ENCODE data around the gene LRRIQ1.
"Not testable (repeated sequence)": the region's sequence is repeated elsewhere in the genome, so short reads cannot be mapped to it uniquely, and the experiment has no call there.

LRRIQ1 gene

GRCh38 chr12:85002778-85003296 is 33.3 kb upstream of the LRRIQ1 start:
- DNase-seq (ENCODE audit: low read depth): no peak
- H3K4me3 ChIP-seq (replicated peaks; ENCODE audit: low read depth, low read length): no peak overlapping the region
- TF ChIP-seq, protein P1, sequence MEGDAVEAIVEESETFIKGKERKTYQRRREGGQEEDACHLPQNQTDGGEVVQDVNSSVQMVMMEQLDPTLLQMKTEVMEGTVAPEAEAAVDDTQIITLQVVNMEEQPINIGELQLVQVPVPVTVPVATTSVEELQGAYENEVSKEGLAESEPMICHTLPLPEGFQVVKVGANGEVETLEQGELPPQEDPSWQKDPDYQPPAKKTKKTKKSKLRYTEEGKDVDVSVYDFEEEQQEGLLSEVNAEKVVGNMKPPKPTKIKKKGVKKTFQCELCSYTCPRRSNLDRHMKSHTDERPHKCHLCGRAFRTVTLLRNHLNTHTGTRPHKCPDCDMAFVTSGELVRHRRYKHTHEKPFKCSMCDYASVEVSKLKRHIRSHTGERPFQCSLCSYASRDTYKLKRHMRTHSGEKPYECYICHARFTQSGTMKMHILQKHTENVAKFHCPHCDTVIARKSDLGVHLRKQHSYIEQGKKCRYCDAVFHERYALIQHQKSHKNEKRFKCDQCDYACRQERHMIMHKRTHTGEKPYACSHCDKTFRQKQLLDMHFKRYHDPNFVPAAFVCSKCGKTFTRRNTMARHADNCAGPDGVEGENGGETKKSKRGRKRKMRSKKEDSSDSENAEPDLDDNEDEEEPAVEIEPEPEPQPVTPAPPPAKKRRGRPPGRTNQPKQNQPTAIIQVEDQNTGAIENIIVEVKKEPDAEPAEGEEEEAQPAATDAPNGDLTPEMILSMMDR (IDR thresholded peaks at IDR 0.05; ENCODE audit: low read length, missing control alignments): no peak

- H3K4me3 ChIP-seq (replicated peaks; ENCODE audit: low read depth, low read length): no peak overlapping the region
- DNase-seq (ENCODE audit: low read depth): no peak
- TF ChIP-seq, protein P1 (IDR thresholded peaks at IDR 0.05; ENCODE audit: low read length, missing control alignments): no peak
Measured at GRCh38 chr12:85004204-85004603, 31.9 kb upstream of the LRRIQ1 start.

GRCh38 chr12:85005047-85005446 is 31.1 kb upstream of the LRRIQ1 start:
- DNase-seq (ENCODE audit: low read depth); H3K4me3 ChIP-seq (replicated peaks; ENCODE audit: low read depth, low read length): not testable (repeated sequence)

DNA sequence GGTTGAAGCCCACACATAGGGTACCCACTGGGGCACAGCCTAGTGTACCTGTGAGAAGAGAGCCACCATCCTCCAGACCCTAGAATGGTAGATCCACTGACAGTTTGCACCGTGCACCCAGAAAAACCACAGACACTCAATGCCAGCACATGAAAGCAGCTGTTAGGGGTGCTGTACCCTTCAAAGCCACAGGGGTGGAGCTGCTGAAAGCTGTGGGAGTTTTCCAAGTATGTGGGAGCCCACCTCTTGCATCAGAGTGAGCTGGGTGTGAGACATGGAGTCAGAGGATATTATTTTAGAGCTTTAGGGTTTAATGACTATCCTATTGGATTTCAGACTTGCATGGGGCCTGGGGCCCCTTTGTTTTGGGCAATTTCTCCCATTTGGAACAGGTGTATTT is 30.5 kb upstream of the LRRIQ1 start:
- H3K4me3 ChIP-seq (replicated peaks; ENCODE audit: low read depth, low read length): no peak overlapping the region
- no peak for DNase-seq (ENCODE audit: low read depth)
- TF ChIP-seq, protein P1 (IDR thresholded peaks at IDR 0.05; ENCODE audit: low read length, missing control alignments): no peak

- TF ChIP-seq, protein P1 (IDR thresholded peaks at IDR 0.05; ENCODE audit: low read length, missing control alignments): no peak
- no peak for DNase-seq (ENCODE audit: low read depth)
- no peak overlapping the region for H3K4me3 ChIP-seq (replicated peaks; ENCODE audit: low read depth, low read length)
Measured at GRCh38 chr12:85006206-85006605, 29.9 kb upstream of the LRRIQ1 start.

DNA sequence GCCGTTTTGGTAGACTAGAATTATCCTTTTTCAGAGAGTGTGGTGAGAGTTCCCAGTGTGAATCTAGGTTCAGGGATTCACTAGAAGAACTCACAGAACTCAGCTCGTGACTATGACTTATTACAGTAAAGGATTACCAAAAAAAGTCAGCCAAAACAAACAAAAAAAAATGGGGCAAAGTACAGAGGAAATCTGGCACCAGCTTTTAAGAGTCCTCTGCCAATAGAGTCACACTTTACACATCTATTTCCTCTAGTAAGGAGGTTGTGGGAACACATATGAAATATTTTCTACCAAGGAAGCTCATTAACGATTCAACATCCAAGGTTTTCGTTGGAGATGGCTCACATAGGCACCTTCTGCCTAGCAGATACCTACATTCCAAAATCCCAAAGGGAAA is 28.3 kb upstream of the LRRIQ1 start:
- no peak overlapping the region for H3K4me3 ChIP-seq (replicated peaks; ENCODE audit: low read depth, low read length)
- TF ChIP-seq, protein P1 (IDR thresholded peaks at IDR 0.05; ENCODE audit: low read length, missing control alignments): no peak
- peak; percentile 73 for DNase-seq (ENCODE audit: low read depth)

- peak; percentile 97 for DNase-seq (ENCODE audit: low read depth)
- no peak overlapping the region for H3K4me3 ChIP-seq (replicated peaks; ENCODE audit: low read depth, low read length)
- TF ChIP-seq, protein P1 (IDR thresholded peaks at IDR 0.05; ENCODE audit: low read length, missing control alignments): no peak
Measured at GRCh38 chr12:85016413-85016812, 19.7 kb upstream of the LRRIQ1 start.
